ENCODE data around the gene SFRP4. TPM values are rescaled to one million over a fixed set of nuclear protein-coding genes. Genes with fewer than 3 reads are reported as not detected.

Gene SFRP4
- total and polyA plus RNA-seq, 7 donors, result 0.36 to 2.0 (median 0.41) TPM

DNA sequence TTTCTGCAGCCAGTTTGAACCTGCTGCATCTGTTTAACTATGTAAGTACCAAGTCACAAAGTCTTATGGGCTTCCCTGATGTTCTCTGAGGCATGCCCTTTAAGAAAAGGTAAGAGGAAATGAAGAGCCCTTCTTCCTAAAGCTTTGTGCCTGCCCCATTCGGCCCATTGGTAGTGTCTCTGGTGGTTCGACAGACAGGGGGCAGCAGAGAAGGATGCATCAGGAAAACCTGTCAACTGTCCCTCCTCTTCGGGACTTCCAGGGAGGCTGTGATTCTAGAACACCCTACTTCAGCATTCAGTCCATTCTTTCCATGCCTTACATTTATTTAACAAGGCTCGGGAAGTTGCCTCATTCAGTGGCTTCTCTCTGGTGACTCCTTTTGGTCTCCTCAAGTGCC, 1.9 kb upstream of the SFRP4 start:
- WGBS, 3 donors, result 56 to 67% (median 62%) methylated on average over 4 of the region's 4 CpGs
- Histone ChIP-seq H3K27ac (no peak overlapping the region), H3K4me3 (no peak overlapping the region), H3K4me1 (peaks cover 8% of the 10 kb centered on the region), H3K36me3 (ENCODE audit: insufficient read depth in 1 of 2, low read depth in 1 of 2) (no peaks in the 10 kb centered on the region), H3K9me3 (no peaks in the 10 kb centered on the region), H3K27me3 (ENCODE audit: insufficient read depth in 3 of 3, low read length in 2 of 3) (peaks cover 0 to 5% (median 0%) of the 10 kb centered on the region in 3 donors)
- no peak for DNase-seq
- intact Hi-C loops (cut with DNase I), result loop anchor here (5.0 to 10.0 kb wide), 4 partner anchors 86 to 304 kb away; partner anchors contain the start of gene STARD3NL (in 2 of the 2)
- TF ChIP-seq, protein P1, sequence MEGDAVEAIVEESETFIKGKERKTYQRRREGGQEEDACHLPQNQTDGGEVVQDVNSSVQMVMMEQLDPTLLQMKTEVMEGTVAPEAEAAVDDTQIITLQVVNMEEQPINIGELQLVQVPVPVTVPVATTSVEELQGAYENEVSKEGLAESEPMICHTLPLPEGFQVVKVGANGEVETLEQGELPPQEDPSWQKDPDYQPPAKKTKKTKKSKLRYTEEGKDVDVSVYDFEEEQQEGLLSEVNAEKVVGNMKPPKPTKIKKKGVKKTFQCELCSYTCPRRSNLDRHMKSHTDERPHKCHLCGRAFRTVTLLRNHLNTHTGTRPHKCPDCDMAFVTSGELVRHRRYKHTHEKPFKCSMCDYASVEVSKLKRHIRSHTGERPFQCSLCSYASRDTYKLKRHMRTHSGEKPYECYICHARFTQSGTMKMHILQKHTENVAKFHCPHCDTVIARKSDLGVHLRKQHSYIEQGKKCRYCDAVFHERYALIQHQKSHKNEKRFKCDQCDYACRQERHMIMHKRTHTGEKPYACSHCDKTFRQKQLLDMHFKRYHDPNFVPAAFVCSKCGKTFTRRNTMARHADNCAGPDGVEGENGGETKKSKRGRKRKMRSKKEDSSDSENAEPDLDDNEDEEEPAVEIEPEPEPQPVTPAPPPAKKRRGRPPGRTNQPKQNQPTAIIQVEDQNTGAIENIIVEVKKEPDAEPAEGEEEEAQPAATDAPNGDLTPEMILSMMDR (IDR thresholded peaks at IDR 0.05), result no peak
- no peak for ATAC-seq

DNA sequence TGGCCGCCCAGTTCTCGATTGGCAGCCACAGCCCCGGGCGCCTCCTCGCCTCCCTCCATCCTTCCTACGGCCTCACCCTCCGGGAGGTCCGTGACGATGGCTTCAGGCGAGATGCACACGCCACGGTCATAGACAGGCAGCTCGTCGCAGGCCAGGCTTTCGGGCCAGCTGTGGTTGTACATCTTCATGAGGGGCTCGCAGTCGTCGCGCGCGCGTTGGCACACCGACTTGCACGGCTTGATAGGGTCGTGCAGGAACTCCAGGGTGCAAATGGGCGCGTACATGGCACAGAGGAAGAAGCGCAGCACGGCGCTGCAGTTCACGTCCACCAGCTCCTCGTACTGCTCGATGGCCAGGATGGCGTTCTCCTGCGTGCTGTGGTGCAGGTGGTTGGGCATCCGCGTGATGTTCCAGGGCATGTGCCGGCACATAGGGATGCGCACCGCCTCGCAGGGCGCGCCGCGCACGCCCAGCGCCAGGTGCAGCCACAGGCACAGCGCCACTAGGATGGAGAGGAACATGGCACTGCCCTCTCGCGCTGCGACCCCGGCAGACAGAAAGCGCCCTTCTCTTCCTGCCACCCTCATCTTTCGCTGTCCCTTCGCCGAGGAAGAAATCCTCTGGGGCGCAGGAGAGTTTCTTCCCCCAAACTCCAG, 472 bp downstream of the SFRP4 start:
- peak overlapping the region; percentile 64 for H3K4me3 ChIP-seq
- intact Hi-C loops (cut with DNase I), result loop anchor here (5.0 to 10.0 kb wide), 4 partner anchors 89 to 306 kb away; partner anchors contain the start of gene STARD3NL (in 2 of the 2)
- no peaks in the 10 kb centered on the region for H3K36me3 ChIP-seq (ENCODE audit: insufficient read depth in 1 of 2, low read depth in 1 of 2)
- DNase-seq, result peak; percentile 29 to 53
- TF ChIP-seq, protein P1 (IDR thresholded peaks at IDR 0.05), result no peak
- peak in 1 of 4 donors; percentile 20 for ATAC-seq
- H3K27ac ChIP-seq, result peak overlapping the region; percentile 20
- 0 to 3% (median 1%) methylated on average over 57 of the region's 57 CpGs for WGBS, 3 donors
- no peaks in the 10 kb centered on the region for H3K9me3 ChIP-seq
- no peaks in the 10 kb centered on the region for H3K4me1 ChIP-seq
- peaks cover 0 to 5% (median 0%) of the 10 kb centered on the region in 3 donors for H3K27me3 ChIP-seq (ENCODE audit: insufficient read depth in 3 of 3, low read length in 2 of 3)

DNA sequence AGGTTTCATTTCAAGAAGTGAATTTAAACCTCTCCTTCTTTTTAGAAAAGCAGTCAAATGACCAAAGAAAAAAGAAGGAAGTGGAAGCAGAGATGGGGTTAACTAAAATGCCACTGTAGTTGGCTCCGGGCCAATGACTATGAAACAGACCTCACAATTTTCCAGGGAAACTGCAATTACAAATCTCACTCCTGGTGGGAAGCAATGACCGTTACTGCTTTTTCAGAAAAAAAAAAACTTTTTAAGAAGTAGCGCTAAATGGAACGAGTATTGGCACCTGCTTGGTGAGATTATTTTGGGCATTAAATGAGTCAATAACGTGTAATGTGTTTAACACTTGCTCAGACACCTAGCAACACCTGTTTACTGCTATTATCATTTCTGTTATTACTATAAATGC, 1.2 kb downstream of the SFRP4 start:
- Histone ChIP-seq H3K4me1 (no peaks in the 10 kb centered on the region), H3K27me3 (ENCODE audit: insufficient read depth in 3 of 3, low read length in 2 of 3) (peaks cover 0 to 5% (median 0%) of the 10 kb centered on the region in 3 donors), H3K36me3 (ENCODE audit: insufficient read depth in 1 of 2, low read depth in 1 of 2) (no peaks in the 10 kb centered on the region), H3K9me3 (no peaks in the 10 kb centered on the region), H3K4me3 (peak overlapping the region; percentile 64), H3K27ac (peak overlapping the region; percentile 20)
- 5 to 22% (median 9%) methylated on average over 5 of the region's 5 CpGs for WGBS, 3 donors
- DNase-seq (no peak), ATAC-seq (no peak)
- intact Hi-C loops (cut with DNase I), result loop anchor here (5.0 to 10.0 kb wide), 4 partner anchors 89 to 307 kb away; partner anchors contain the start of gene STARD3NL (in 2 of the 2)
- TF ChIP-seq, protein P1 (IDR thresholded peaks at IDR 0.05), result no peak

DNA sequence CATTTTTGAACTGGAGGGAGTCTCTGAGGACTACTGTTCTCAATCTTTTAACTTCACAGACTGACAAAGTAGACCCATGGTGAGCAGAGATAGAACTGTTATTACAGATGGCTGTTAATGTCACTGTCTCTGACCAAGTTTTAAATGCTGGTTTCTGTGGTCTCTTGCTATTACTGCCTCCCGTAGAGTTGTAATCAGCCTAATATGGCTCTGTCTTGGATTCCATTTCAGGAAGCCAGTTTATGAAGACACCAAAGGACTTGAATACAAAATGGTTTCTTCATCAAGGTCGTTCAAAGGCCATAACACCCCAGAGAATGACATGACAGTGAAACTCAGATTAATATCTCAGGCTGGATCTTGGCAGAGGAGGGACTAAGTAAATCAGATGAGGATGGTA, 3.9 kb downstream of the SFRP4 start:
- ATAC-seq (no peak), DNase-seq (no peak)
- Histone ChIP-seq H3K9me3 (no peaks in the 10 kb centered on the region), H3K27me3 (ENCODE audit: insufficient read depth in 3 of 3, low read length in 2 of 3) (peaks cover 0 to 5% (median 0%) of the 10 kb centered on the region in 3 donors), H3K4me1 (no peaks in the 10 kb centered on the region), H3K4me3 (no peak overlapping the region), H3K36me3 (ENCODE audit: insufficient read depth in 1 of 2, low read depth in 1 of 2) (no peaks in the 10 kb centered on the region), H3K27ac (no peak overlapping the region)
- WGBS, 3 donors, result 41 to 62% (median 41%) methylated on average over 2 of the region's 2 CpGs
- TF ChIP-seq, protein P1 (IDR thresholded peaks at IDR 0.05), result no peak
- intact Hi-C loops (cut with DNase I), result loop anchor here in 1 of 2 donors (10.0 kb wide), 2 partner anchors 92 to 142 kb away; no protein-coding TSS in a partner anchor

Data from psoas muscle (tissue), 8 donors.